ENCODE data around the gene NHEJ1. TPM values are rescaled to one million over a fixed set of nuclear protein-coding genes. Genes with fewer than 3 reads are reported as not detected.

Gene NHEJ1
- total RNA-seq, 1 experiment from 2014 or later = 20.8 TPM

- Histone ChIP-seq H2AFZ (ENCODE audit: low read length) (no peak overlapping the region), H4K20me1 (ENCODE audit: control insufficient read depth, insufficient read depth, insufficient read length) (no peaks in the 10 kb centered on the region)
- H3K4me1 Mint-ChIP-seq = peaks cover 0 to under 1% of the 10 kb centered on the region in 2 experiments; a peak in 2 of 4 replicates
Observed at GRCh38 chr2:219035942-219036341, 124.7 kb downstream of the NHEJ1 start.

More at GRCh38 chr2:219035942-219036341, 124.7 kb downstream of the NHEJ1 start:
- no peak overlapping the region for H2BK20ac ChIP-seq (ENCODE audit: low read depth, low read length, poor library complexity, severe bottlenecking)
- H3K4me1 ChIP-seq (ENCODE audit: insufficient read depth, low read length) = no peaks in the 10 kb centered on the region
- no peak overlapping the region for H2BK12ac ChIP-seq (ENCODE audit: insufficient read length, low read depth, low read length)
- H4K91ac ChIP-seq (ENCODE audit: insufficient read length, low read depth, low read length) = no peak overlapping the region
- H3K23ac ChIP-seq (ENCODE audit: insufficient read length, low read depth, low read length) = no peak overlapping the region
- WGBS (ENCODE audit: extremely low coverage, insufficient read length, low lambda C conversion rate) = no CpG with 5 or more reads among the region's 2 CpGs
- H4K5ac ChIP-seq (ENCODE audit: insufficient read length, low read depth, low read length) = no peak overlapping the region
- no peak overlapping the region for H3K18ac ChIP-seq (ENCODE audit: insufficient read length, low read depth, low read length)
- H2BK5ac ChIP-seq (ENCODE audit: insufficient read length, low read length) = no peak overlapping the region
- H3K79me1 ChIP-seq (ENCODE audit: insufficient read depth, low read depth, low read length, poor library complexity, severe bottlenecking) = no peaks in the 10 kb centered on the region
- H3K27ac Mint-ChIP-seq = no peak overlapping the region
- no peak overlapping the region for H3K9ac ChIP-seq (ENCODE audit: extremely low read depth, insufficient read length, low read length)
- H3K14ac ChIP-seq (ENCODE audit: insufficient read depth, low read length) = no peak overlapping the region
- no peak overlapping the region for H2BK120ac ChIP-seq (ENCODE audit: low read depth, low read length, poor library complexity, severe bottlenecking)
- H3K36me3 Mint-ChIP-seq (ENCODE audit: insufficient read depth in 1 of 3, low read depth in 3 of 3) = no peaks in the 10 kb centered on the region
- no peak overlapping the region for H3K4ac ChIP-seq (ENCODE audit: low read depth, low read length)
- H3K4me2 ChIP-seq (ENCODE audit: insufficient read depth, insufficient read length, low read length) = no peak overlapping the region
- H3K27me3 Mint-ChIP-seq (ENCODE audit: low read depth) = peaks cover 58% of the 10 kb centered on the region
- H2AK5ac ChIP-seq (ENCODE audit: insufficient read length, low read length) = no peak overlapping the region
- H3K9me3 Mint-ChIP-seq = no peaks in the 10 kb centered on the region
- no peak overlapping the region for H3K27ac ChIP-seq (ENCODE audit: insufficient read length, low read depth, low read length)
- peaks cover 4% of the 10 kb centered on the region for H3K23me2 ChIP-seq (ENCODE audit: insufficient read length, low read depth, low read length, poor library complexity, severe bottlenecking)
- H3K9me3 ChIP-seq (ENCODE audit: control insufficient read depth, low read depth, low read length) = no peaks in the 10 kb centered on the region
- no peaks in the 10 kb centered on the region; the same call in 1 of the 2 replicates for H3K27me3 ChIP-seq (ENCODE audit: insufficient read depth, low read length)
- H3T11ph ChIP-seq (ENCODE audit: low read length) = no peak overlapping the region
- no peak overlapping the region for H3K56ac ChIP-seq (ENCODE audit: insufficient read length, low read depth, low read length)
- H3K4me3 Mint-ChIP-seq = no peak overlapping the region
- no peak overlapping the region for H4K8ac ChIP-seq (replicated peaks; ENCODE audit: insufficient read length, low read depth, low read length)
- no peak overlapping the region for H2BK15ac ChIP-seq (ENCODE audit: low read depth, low read length)
- no peak for DNase-seq
- H3K79me2 ChIP-seq (ENCODE audit: insufficient read depth, low read length) = no peaks in the 10 kb centered on the region
- TF ChIP-seq, protein P1, sequence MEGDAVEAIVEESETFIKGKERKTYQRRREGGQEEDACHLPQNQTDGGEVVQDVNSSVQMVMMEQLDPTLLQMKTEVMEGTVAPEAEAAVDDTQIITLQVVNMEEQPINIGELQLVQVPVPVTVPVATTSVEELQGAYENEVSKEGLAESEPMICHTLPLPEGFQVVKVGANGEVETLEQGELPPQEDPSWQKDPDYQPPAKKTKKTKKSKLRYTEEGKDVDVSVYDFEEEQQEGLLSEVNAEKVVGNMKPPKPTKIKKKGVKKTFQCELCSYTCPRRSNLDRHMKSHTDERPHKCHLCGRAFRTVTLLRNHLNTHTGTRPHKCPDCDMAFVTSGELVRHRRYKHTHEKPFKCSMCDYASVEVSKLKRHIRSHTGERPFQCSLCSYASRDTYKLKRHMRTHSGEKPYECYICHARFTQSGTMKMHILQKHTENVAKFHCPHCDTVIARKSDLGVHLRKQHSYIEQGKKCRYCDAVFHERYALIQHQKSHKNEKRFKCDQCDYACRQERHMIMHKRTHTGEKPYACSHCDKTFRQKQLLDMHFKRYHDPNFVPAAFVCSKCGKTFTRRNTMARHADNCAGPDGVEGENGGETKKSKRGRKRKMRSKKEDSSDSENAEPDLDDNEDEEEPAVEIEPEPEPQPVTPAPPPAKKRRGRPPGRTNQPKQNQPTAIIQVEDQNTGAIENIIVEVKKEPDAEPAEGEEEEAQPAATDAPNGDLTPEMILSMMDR (conservative IDR thresholded peaks at IDR 0.05) = no peak

Data from H9 (cell line).